Neural progenitor cell (in vitro differentiated cells): ENCODE data around the gene NOS3. TPM values are rescaled to one million over a fixed set of nuclear protein-coding genes. Genes with fewer than 3 reads are reported as not detected.

ENCODE experiments used
- DNase-seq: peaks from one replicate; pipeline ENCODE4 v3.0.0-alpha.2; 2016; ENCODE audit warnings: low spot score
- H2AFZ ChIP-seq: fragments of 200-600 bp; sonication (generic); replicated peaks from 2 replicates; pipeline ENCODE4 v1.6.1; 2016; ENCODE audit warnings: antibody characterized with exemption
- H3F3A ChIP-seq: fragments of 200-600 bp; sonication (generic); 2 replicates; pipeline ENCODE4 v1.6.1; 2016; ENCODE audit warnings: antibody characterized with exemption, low read depth
- H3K27ac ChIP-seq: fragments of 200-600 bp; sonication (generic); 2 replicates; pipeline ENCODE4 v1.5.1; 2016; ENCODE audit warnings: mild to moderate bottlenecking
- H3K27me3 ChIP-seq: fragments of 200-600 bp; sonication (generic); 2 replicates; pipeline ENCODE4 v1.6.1; 2016; ENCODE audit warnings: mild to moderate bottlenecking, moderate library complexity
- H3K36me3 ChIP-seq: fragments of 200-600 bp; sonication (generic); 2 replicates; pipeline ENCODE4 v1.5.1; 2016
- H3K4me1 ChIP-seq: fragments of 200-600 bp; sonication (generic); 2 replicates; pipeline ENCODE4 v1.6.1; 2016; ENCODE audit warnings: mixed run types
- H3K4me2 ChIP-seq: fragments of 200-600 bp; sonication (generic); 2 replicates; pipeline ENCODE4 v1.6.1; 2016
- H3K4me3 ChIP-seq: fragments of 200-600 bp; sonication (generic); 2 replicates; pipeline ENCODE4 v1.5.1; 2016
- H3K79me2 ChIP-seq: fragments of 200-600 bp; sonication (generic); 2 replicates; pipeline ENCODE4 v1.6.1; 2016; ENCODE audit warnings: low read depth
- H3K9ac ChIP-seq: fragments of 200-600 bp; sonication (generic); 2 replicates; pipeline ENCODE4 v1.6.1; 2016
- H3K9me3 ChIP-seq: fragments of 200-600 bp; sonication (generic); 2 replicates; pipeline ENCODE4 v1.5.1; 2016; ENCODE audit warnings: low read depth
- H4K20me1 ChIP-seq: fragments of 200-600 bp; sonication (generic); 2 replicates; pipeline ENCODE4 v1.6.1; 2016; ENCODE audit warnings: low read depth
- H3K27ac Mint-ChIP-seq: 3 replicates; pipeline ENCODE4 v1.8.0; 2021; ENCODE audit warnings: mixed read lengths
- H3K27me3 Mint-ChIP-seq: 2 replicates; pipeline ENCODE4 v1.8.0; 2022; ENCODE audit warnings: low read depth, mild to moderate bottlenecking, inconsistent platforms, moderate library complexity, mixed read lengths; ENCODE audit not compliant: insufficient read depth
- H3K36me3 Mint-ChIP-seq: 3 replicates; pipeline ENCODE4 v1.8.0; 2021; ENCODE audit warnings: mixed read lengths
- H3K4me1 Mint-ChIP-seq: 3 replicates; pipeline ENCODE4 v1.8.0; 2021; ENCODE audit warnings: mixed read lengths
- H3K4me3 Mint-ChIP-seq: 3 replicates; pipeline ENCODE4 v1.8.0; 2021; ENCODE audit warnings: mild to moderate bottlenecking, moderate library complexity, mixed read lengths
- H3K9me3 Mint-ChIP-seq: 3 replicates; pipeline ENCODE4 v1.8.0; 2020; ENCODE audit warnings: mixed read lengths
- EZH2 ChIP-seq: fragments of 200-600 bp; sonication (generic); IDR thresholded peaks from 2 replicates; pipeline ENCODE4 v1.6.1; 2017; ENCODE audit warnings: antibody characterized with exemption, mild to moderate bottlenecking, moderate library complexity
- EZH2phosphoT487 ChIP-seq: fragments of 200-600 bp; sonication (generic); IDR thresholded peaks from 2 replicates; pipeline ENCODE4 v1.6.1; 2017; ENCODE audit warnings: antibody characterized with exemption
- total RNA-seq: library from RNA; depleted of rRNA; stranded (reverse); fragments of >200 nt; gene quantifications from 2 replicates; pipeline ENCODE4 v1.2.3, GENCODE V29; 2015; ENCODE audit warnings: low replicate concordance
- TF ChIP-seq, protein P1 (sequence below): fragments of 200-600 bp; sonication (generic); IDR thresholded peaks from 2 replicates; pipeline ENCODE4 v1.5.1; 2017; ENCODE audit warnings: antibody characterized with exemption, mild to moderate bottlenecking

Gene NOS3
- total RNA-seq, 1 donor from 2014 or later, result 1.3 TPM

- H3K9me3 ChIP-seq, result no peaks in the 10 kb centered on the region
- no peaks in the 10 kb centered on the region for H3K79me2 ChIP-seq
- no peak overlapping the region for H3K9ac ChIP-seq
- Mint-ChIP-seq H3K4me3 (no peak overlapping the region), H3K27me3 (peaks cover 4% of the 10 kb centered on the region), H3K27ac (no peak overlapping the region), H3K4me1 (peaks cover 31% of the 10 kb centered on the region), H3K36me3 (no peaks in the 10 kb centered on the region), H3K9me3 (no peaks in the 10 kb centered on the region)
- H3K4me2 ChIP-seq, result peak overlapping the region; percentile 64
- no peaks in the 10 kb centered on the region for H3K27me3 ChIP-seq
- H3K36me3 ChIP-seq, result no peaks in the 10 kb centered on the region
- peaks cover 27% of the 10 kb centered on the region for H3K4me1 ChIP-seq
- no peak overlapping the region for H3K27ac ChIP-seq
- no peak overlapping the region for H2AFZ ChIP-seq
- no peak for TF ChIP-seq EZH2
- TF ChIP-seq EZH2phosphoT487, result no peak
- TF ChIP-seq, protein P1, sequence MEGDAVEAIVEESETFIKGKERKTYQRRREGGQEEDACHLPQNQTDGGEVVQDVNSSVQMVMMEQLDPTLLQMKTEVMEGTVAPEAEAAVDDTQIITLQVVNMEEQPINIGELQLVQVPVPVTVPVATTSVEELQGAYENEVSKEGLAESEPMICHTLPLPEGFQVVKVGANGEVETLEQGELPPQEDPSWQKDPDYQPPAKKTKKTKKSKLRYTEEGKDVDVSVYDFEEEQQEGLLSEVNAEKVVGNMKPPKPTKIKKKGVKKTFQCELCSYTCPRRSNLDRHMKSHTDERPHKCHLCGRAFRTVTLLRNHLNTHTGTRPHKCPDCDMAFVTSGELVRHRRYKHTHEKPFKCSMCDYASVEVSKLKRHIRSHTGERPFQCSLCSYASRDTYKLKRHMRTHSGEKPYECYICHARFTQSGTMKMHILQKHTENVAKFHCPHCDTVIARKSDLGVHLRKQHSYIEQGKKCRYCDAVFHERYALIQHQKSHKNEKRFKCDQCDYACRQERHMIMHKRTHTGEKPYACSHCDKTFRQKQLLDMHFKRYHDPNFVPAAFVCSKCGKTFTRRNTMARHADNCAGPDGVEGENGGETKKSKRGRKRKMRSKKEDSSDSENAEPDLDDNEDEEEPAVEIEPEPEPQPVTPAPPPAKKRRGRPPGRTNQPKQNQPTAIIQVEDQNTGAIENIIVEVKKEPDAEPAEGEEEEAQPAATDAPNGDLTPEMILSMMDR, result no peak
- H4K20me1 ChIP-seq, result no peaks in the 10 kb centered on the region
- no peaks in the 10 kb centered on the region for H3F3A ChIP-seq
- no peak overlapping the region for H3K4me3 ChIP-seq
- DNase-seq, result no peak
Measured at GRCh38 chr7:150947241-150947745, 43.5 kb upstream of the NOS3 start.

- H3K4me1 Mint-ChIP-seq, result peaks cover 31% of the 10 kb centered on the region
- H3K9ac ChIP-seq, result no peak overlapping the region
- no peaks in the 10 kb centered on the region for H4K20me1 ChIP-seq
- no peaks in the 10 kb centered on the region for H3K27me3 ChIP-seq
- H3K9me3 Mint-ChIP-seq, result no peaks in the 10 kb centered on the region
- peaks cover 4% of the 10 kb centered on the region for H3K27me3 Mint-ChIP-seq
- no peaks in the 10 kb centered on the region for H3K36me3 Mint-ChIP-seq
- H3K9me3 ChIP-seq, result no peaks in the 10 kb centered on the region
- no peak overlapping the region for H3K4me3 Mint-ChIP-seq
- H3F3A ChIP-seq, result no peaks in the 10 kb centered on the region
- H3K27ac ChIP-seq, result no peak overlapping the region
- H3K27ac Mint-ChIP-seq, result no peak overlapping the region
- H3K4me1 ChIP-seq, result peaks cover 27% of the 10 kb centered on the region
- H2AFZ ChIP-seq, result no peak overlapping the region
- TF ChIP-seq EZH2phosphoT487, result no peak
- TF ChIP-seq, protein P1, result no peak
- no peak for TF ChIP-seq EZH2
- H3K79me2 ChIP-seq, result no peaks in the 10 kb centered on the region
- peak overlapping the region; percentile 64 for H3K4me2 ChIP-seq
- no peaks in the 10 kb centered on the region for H3K36me3 ChIP-seq
- H3K4me3 ChIP-seq, result no peak overlapping the region
- no peak for DNase-seq
Measured at GRCh38 chr7:150947761-150948651, 42.8 kb upstream of the NOS3 start.

GRCh38 chr7:150948791-150949251 lies 42.0 kb upstream of the NOS3 start:
- no peak overlapping the region for H3K4me3 ChIP-seq
- H3K9me3 Mint-ChIP-seq, result no peaks in the 10 kb centered on the region
- H3K4me1 ChIP-seq, result peaks cover 27% of the 10 kb centered on the region
- H3K9me3 ChIP-seq, result no peaks in the 10 kb centered on the region
- H3K9ac ChIP-seq, result no peak overlapping the region
- no peak overlapping the region for H3K4me2 ChIP-seq
- H3K27ac ChIP-seq, result no peak overlapping the region
- H2AFZ ChIP-seq, result no peak overlapping the region
- H3K4me1 Mint-ChIP-seq, result peaks cover 31% of the 10 kb centered on the region
- H3K36me3 Mint-ChIP-seq, result no peaks in the 10 kb centered on the region
- H3K4me3 Mint-ChIP-seq, result peak overlapping the region; percentile 34
- H3K27ac Mint-ChIP-seq, result peak overlapping the region; percentile 72
- H3K79me2 ChIP-seq, result no peaks in the 10 kb centered on the region
- peaks cover 8% of the 10 kb centered on the region for H3K27me3 Mint-ChIP-seq
- TF ChIP-seq, protein P1, result no peak
- no peak for TF ChIP-seq EZH2phosphoT487
- no peak for TF ChIP-seq EZH2
- DNase-seq, result no peak
- H3K27me3 ChIP-seq, result no peaks in the 10 kb centered on the region
- H4K20me1 ChIP-seq, result no peaks in the 10 kb centered on the region
- no peaks in the 10 kb centered on the region for H3K36me3 ChIP-seq
- H3F3A ChIP-seq, result no peaks in the 10 kb centered on the region
